ENCODE results near the gene HCN1. TPM values are rescaled to one million over a fixed set of nuclear protein-coding genes. Genes with fewer than 3 reads are reported as not detected.

HCN1 gene
- total RNA-seq, 6 experiments from 2014 or later, result not detected

DNA sequence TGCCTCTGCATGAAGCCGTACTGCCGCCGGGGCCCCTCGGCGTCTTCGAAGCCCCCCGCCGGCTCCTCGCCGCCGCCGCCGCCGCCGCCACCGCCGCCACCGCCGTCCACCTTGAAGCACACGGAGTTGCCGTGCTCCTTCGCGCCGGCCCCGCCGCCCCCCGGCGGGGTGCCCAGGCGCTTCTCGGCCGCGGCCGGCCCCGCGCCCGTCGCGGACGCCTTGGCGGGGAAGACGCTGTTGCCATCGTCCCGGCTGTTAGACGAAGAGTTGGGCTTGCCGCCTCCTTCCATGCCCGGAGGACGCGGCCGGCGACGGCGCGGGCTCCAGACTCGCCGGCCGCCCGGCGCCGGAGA lies 400 bp downstream of the HCN1 start:
- Mint-ChIP-seq H3K4me1 (ENCODE audit: low read depth) (no peaks in the 10 kb centered on the region), H3K27me3 (ENCODE audit: insufficient read depth) (no peaks in the 10 kb centered on the region), H3K9me3 (peaks cover 36% of the 10 kb centered on the region), H3K4me3 (no peak overlapping the region), H3K27ac (no peak overlapping the region), H3K36me3 (ENCODE audit: low read depth) (no peaks in the 10 kb centered on the region)
- TF ChIP-seq, protein P1, sequence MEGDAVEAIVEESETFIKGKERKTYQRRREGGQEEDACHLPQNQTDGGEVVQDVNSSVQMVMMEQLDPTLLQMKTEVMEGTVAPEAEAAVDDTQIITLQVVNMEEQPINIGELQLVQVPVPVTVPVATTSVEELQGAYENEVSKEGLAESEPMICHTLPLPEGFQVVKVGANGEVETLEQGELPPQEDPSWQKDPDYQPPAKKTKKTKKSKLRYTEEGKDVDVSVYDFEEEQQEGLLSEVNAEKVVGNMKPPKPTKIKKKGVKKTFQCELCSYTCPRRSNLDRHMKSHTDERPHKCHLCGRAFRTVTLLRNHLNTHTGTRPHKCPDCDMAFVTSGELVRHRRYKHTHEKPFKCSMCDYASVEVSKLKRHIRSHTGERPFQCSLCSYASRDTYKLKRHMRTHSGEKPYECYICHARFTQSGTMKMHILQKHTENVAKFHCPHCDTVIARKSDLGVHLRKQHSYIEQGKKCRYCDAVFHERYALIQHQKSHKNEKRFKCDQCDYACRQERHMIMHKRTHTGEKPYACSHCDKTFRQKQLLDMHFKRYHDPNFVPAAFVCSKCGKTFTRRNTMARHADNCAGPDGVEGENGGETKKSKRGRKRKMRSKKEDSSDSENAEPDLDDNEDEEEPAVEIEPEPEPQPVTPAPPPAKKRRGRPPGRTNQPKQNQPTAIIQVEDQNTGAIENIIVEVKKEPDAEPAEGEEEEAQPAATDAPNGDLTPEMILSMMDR (IDR thresholded peaks at IDR 0.05), result no peak
- DNase-seq, result no peak

DNA sequence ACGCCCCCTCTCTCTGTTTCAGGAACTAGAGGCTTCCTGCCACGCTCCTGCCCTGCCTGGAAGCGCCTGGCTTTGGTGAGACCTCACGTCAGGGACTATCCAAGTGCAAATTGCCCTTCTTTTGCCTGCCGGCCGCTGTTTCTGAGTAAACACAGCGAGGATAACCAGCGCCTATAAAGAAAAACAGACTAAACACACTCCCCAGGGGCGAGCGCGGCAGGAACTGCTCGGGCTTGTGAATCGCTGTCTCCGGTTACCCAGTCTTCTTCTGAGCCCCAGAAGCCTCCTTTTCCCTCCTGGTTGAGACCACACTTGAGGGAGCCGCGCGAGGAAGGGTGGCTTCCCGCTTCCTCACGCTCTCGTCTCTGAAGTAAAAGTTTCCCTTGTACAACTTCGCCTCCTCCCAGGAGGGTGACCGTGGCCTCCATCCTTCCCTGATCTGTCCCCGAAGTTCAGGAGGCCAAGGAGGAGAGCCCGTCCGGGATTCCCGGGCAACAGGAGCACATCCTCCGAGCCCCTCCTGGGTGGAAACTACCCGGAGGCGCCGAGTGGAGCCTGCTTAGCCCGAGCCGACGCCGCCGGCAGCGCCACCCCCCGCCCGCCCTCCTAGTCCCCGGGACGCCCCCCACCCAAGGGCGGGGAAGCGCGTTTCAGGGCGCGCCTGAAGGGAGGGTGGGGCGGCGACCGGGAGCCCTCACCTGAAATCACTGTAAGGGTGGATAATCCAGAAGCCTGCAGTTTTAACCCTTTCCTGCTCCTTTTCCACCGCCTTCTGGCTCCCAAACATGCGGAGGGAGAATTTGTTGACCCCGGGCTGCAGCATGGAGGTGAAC lies 993 bp downstream of the HCN1 start:
- Mint-ChIP-seq H3K27me3 (ENCODE audit: insufficient read depth) (no peaks in the 10 kb centered on the region), H3K4me1 (ENCODE audit: low read depth) (no peaks in the 10 kb centered on the region), H3K27ac (no peak overlapping the region), H3K9me3 (peaks cover 34% of the 10 kb centered on the region), H3K36me3 (ENCODE audit: low read depth) (no peaks in the 10 kb centered on the region), H3K4me3 (no peak overlapping the region)
- TF ChIP-seq, protein P1 (IDR thresholded peaks at IDR 0.05), result no peak
- DNase-seq, result no peak

DNA sequence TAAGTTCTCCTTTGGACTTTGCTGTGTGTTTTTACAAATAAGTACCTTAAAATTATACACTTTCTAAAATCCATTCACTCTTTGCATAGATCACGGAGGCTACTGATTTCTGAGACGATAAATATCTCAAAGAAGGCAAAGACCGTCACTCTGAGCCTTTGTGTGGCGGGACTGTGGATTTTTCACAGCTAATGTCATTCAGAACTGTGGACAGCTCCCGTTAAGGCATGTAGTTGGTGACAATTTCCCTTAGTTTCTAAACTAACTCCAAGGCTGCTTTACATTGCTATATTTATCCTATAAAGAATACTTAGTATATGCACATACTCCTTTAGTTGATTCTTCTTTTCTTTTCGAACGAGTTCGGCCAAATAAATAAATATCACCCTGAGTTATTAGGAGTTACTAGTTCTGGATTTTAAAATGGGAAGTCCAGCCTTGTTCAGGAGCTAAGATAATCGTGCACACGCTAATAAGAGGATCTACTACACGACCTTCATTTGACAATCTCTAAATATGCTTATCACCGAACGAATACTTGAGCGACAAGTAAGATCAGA lies 1.8 kb downstream of the HCN1 start:
- H3K27me3 Mint-ChIP-seq (ENCODE audit: insufficient read depth), result no peaks in the 10 kb centered on the region
- no peaks in the 10 kb centered on the region for H3K4me1 Mint-ChIP-seq (ENCODE audit: low read depth)
- no peak for DNase-seq
- no peak overlapping the region for H3K4me3 Mint-ChIP-seq
- TF ChIP-seq, protein P1 (IDR thresholded peaks at IDR 0.05), result no peak
- H3K27ac Mint-ChIP-seq, result no peak overlapping the region
- no peaks in the 10 kb centered on the region for H3K36me3 Mint-ChIP-seq (ENCODE audit: low read depth)
- H3K9me3 Mint-ChIP-seq, result peaks cover 29% of the 10 kb centered on the region

DNA sequence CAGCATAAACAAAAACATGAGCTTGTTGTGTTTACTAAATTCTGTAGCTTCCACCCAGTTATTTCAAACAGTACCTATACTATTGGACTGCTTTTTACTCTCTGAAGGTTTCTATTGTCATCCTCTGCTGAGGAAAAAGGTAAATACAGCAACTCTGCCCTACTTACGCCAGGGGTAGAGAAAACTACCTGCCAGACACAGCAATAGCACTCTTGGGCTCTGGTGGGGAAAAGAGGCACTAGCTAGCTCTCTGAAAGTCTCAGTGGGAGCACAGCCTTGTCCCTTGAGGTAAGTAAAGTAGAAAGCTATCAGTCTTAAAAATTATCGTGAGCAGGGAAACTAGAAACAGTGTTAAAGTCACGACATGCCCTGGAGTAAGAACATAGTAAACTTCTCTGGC lies 3.7 kb downstream of the HCN1 start:
- TF ChIP-seq, protein P1 (IDR thresholded peaks at IDR 0.05), result no peak
- no peaks in the 10 kb centered on the region for H3K36me3 Mint-ChIP-seq (ENCODE audit: low read depth)
- H3K4me3 Mint-ChIP-seq, result no peak overlapping the region
- H3K9me3 Mint-ChIP-seq, result peaks cover 28% of the 10 kb centered on the region
- H3K4me1 Mint-ChIP-seq (ENCODE audit: low read depth), result no peaks in the 10 kb centered on the region
- no peaks in the 10 kb centered on the region for H3K27me3 Mint-ChIP-seq (ENCODE audit: insufficient read depth)
- no peak overlapping the region for H3K27ac Mint-ChIP-seq
- no peak for DNase-seq

- TF ChIP-seq, protein P1 (IDR thresholded peaks at IDR 0.05), result no peak
- H3K4me1 Mint-ChIP-seq (ENCODE audit: low read depth), result no peaks in the 10 kb centered on the region
- H3K27ac Mint-ChIP-seq, result no peak overlapping the region
- no peaks in the 10 kb centered on the region for H3K27me3 Mint-ChIP-seq (ENCODE audit: insufficient read depth)
- no peak overlapping the region for H3K4me3 Mint-ChIP-seq
- DNase-seq, result no peak
- no peaks in the 10 kb centered on the region for H3K36me3 Mint-ChIP-seq (ENCODE audit: low read depth)
- peaks cover 19% of the 10 kb centered on the region for H3K9me3 Mint-ChIP-seq
These were observed 4.5 kb downstream of the HCN1 start for GRCh38 chr5:45691656-45692055.
